DOHH2 (cell line): ENCODE measurements around the gene PALLD.

Experiments
- EZH2phosphoT487 ChIP-seq: fragments of 200-600 bp; sonication (generic); IDR thresholded peaks from 2 replicates; pipeline ENCODE4 v1.6.1; 2017; ENCODE audit warnings: borderline replicate concordance, mild to moderate bottlenecking, antibody characterized with exemption, low read length, moderate library complexity, mixed read lengths
- TF ChIP-seq, protein P1 (sequence below): fragments of 200-600 bp; sonication (generic); IDR thresholded peaks from one replicate; pipeline ENCODE4 v1.5.1; 2014; ENCODE audit warnings: antibody characterized with exemption, mild to moderate bottlenecking, low read depth, low read length; ENCODE audit not compliant: poor library complexity, severe bottlenecking

DNA sequence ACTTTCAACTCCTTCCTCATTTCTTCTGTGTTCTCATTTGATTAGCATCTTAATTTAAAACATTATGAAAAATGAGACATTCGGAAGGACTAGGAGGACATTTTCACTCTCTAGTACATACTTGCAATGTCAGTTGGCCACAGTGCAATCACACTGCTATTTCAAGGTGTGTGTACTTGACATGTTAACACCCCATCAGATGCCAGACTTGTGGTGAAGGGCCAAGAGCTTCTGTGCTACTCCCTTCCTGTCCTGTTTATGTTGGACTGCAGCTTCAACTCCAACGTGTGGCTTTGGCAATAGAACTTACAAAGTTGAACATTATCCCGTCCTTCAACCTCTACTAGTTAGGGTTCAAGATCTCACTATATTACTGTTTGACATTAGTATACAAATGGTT lies 221.0 kb downstream of the PALLD start:
- TF ChIP-seq, protein P1, sequence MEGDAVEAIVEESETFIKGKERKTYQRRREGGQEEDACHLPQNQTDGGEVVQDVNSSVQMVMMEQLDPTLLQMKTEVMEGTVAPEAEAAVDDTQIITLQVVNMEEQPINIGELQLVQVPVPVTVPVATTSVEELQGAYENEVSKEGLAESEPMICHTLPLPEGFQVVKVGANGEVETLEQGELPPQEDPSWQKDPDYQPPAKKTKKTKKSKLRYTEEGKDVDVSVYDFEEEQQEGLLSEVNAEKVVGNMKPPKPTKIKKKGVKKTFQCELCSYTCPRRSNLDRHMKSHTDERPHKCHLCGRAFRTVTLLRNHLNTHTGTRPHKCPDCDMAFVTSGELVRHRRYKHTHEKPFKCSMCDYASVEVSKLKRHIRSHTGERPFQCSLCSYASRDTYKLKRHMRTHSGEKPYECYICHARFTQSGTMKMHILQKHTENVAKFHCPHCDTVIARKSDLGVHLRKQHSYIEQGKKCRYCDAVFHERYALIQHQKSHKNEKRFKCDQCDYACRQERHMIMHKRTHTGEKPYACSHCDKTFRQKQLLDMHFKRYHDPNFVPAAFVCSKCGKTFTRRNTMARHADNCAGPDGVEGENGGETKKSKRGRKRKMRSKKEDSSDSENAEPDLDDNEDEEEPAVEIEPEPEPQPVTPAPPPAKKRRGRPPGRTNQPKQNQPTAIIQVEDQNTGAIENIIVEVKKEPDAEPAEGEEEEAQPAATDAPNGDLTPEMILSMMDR = no peak
- no peak for TF ChIP-seq EZH2phosphoT487
